IMR-90 (cell line): Measurements from ENCODE around the gene SNTG2. TPM values are rescaled to one million over a fixed set of nuclear protein-coding genes. Genes with fewer than 3 reads are reported as not detected.

Source experiments
- ATAC-seq: fragments of 200-7000 bp; cut with Tn5 transposase; 2 replicates; pipeline ENCODE4 v1.9.1; 2020; ENCODE audit warnings: low read depth, mild to moderate bottlenecking, moderate library complexity
- BruUV-seq: library from RNA; stranded (reverse); fragments of 400-500 nt; replicated peaks from 2 replicates; lab custom pipeline; 2021; lab: Mats Ljungman, UMichigan
- CTCF ChIA-PET: fragments of 300-600 bp; formaldehyde crosslinking; extraction: SDS; loops from one replicate; lab custom pipeline; 2021; ENCODE audit warnings: antibody characterized with exemption; lab: Yijun Ruan, JAX
- POLR2A ChIA-PET: fragments of 300-600 bp; sonication (Branson Sonifier 250); formaldehyde crosslinking; loops from one replicate; lab custom pipeline; 2022; ENCODE audit warnings: antibody characterized with exemption; ENCODE audit not compliant: unreplicated experiment; lab: Charles Lee
- DNase-seq: peaks from one replicate; pipeline ENCODE4 v3.0.0; 2013
- H2AFZ ChIP-seq: replicated peaks from 2 replicates; pipeline ENCODE3; 2013; ENCODE audit warnings: low read length, mild to moderate bottlenecking; ENCODE audit not compliant: poor library complexity
- H2AK5ac ChIP-seq: 2 replicates; pipeline ENCODE4 v1.6.1; 2013; ENCODE audit warnings: low read depth, low read length, inconsistent platforms
- H2AK9ac ChIP-seq: replicated peaks from 2 replicates; pipeline ENCODE3; 2013; ENCODE audit warnings: mild to moderate bottlenecking, low read depth, low read length, moderate library complexity; ENCODE audit not compliant: poor library complexity
- H2BK120ac ChIP-seq: 2 replicates; pipeline ENCODE4 v1.6.1; 2013; ENCODE audit warnings: low read depth, low read length, inconsistent platforms
- H2BK15ac ChIP-seq: 3 replicates; pipeline ENCODE4 v1.6.1; 2013; ENCODE audit warnings: low read depth, low read length, inconsistent platforms
- H2BK20ac ChIP-seq: 2 replicates; pipeline ENCODE4 v1.6.1; 2013; ENCODE audit warnings: low read depth, mild to moderate bottlenecking, inconsistent platforms, low read length, moderate library complexity
- H2BK5ac ChIP-seq: 2 replicates; pipeline ENCODE4 v1.6.1; 2013; ENCODE audit warnings: mild to moderate bottlenecking, low read depth, low read length, inconsistent platforms; ENCODE audit not compliant: poor library complexity, severe bottlenecking
- H3K14ac ChIP-seq: replicated peaks from 2 replicates; pipeline ENCODE4 v1.6.1; 2013; ENCODE audit warnings: low read depth, low read length, inconsistent platforms
- H3K18ac ChIP-seq: 2 replicates; pipeline ENCODE4 v1.6.1; 2013; ENCODE audit warnings: low read depth, low read length, control low read depth
- H3K23ac ChIP-seq: 2 replicates; pipeline ENCODE4 v1.6.1; 2013; ENCODE audit warnings: low read depth, low read length, inconsistent platforms
- H3K27ac ChIP-seq: 2 replicates; pipeline ENCODE4 v1.5.1; 2013; ENCODE audit warnings: mild to moderate bottlenecking, control low read depth, low read length; ENCODE audit not compliant: insufficient read depth
- H3K27me3 ChIP-seq: 2 replicates; pipeline ENCODE4 v1.6.1; 2013; ENCODE audit warnings: low read length; ENCODE audit not compliant: control insufficient read depth, insufficient read depth
- H3K36me3 ChIP-seq: 2 replicates; pipeline ENCODE4 v1.6.1; 2013; ENCODE audit warnings: low read length, mixed read lengths; ENCODE audit not compliant: control insufficient read depth, insufficient read depth
- H3K4ac ChIP-seq: 2 replicates; pipeline ENCODE4 v1.6.1; 2013; ENCODE audit warnings: low read depth, low read length, inconsistent platforms
- H3K4me1 ChIP-seq: 2 replicates; pipeline ENCODE4 v1.6.1; 2013; ENCODE audit warnings: low read length, mixed read lengths; ENCODE audit not compliant: control insufficient read depth, insufficient read depth
- H3K4me2 ChIP-seq: 2 replicates; pipeline ENCODE4 v1.6.1; 2013; ENCODE audit warnings: low read depth, mild to moderate bottlenecking, control low read depth, low read length, moderate library complexity
- H3K4me3 ChIP-seq: 2 replicates; pipeline ENCODE4 v1.5.1; 2013; ENCODE audit warnings: low read depth, mild to moderate bottlenecking, control low read depth, low read length, moderate library complexity; ENCODE audit not compliant: insufficient read depth
- H3K56ac ChIP-seq: 2 replicates; pipeline ENCODE4 v1.6.1; 2013; ENCODE audit warnings: low read length, inconsistent platforms; ENCODE audit not compliant: insufficient read depth; ENCODE audit errors: extremely low read depth
- H3K79me1 ChIP-seq, 2 experiments: 2 replicates each; pipeline ENCODE4 v1.6.1; 2013; ENCODE audit warnings: low read length in 2 of 2, inconsistent platforms in 1 of 2, low read depth in 1 of 2
- H3K9ac ChIP-seq: 2 replicates; pipeline ENCODE4 v1.6.1; 2013; ENCODE audit warnings: low read depth, low read length, control low read depth
- H3K9me1 ChIP-seq: 2 replicates; pipeline ENCODE4 v1.6.1; 2013; ENCODE audit warnings: low read length, inconsistent platforms; ENCODE audit not compliant: insufficient read depth
- H3K9me3 ChIP-seq: 2 replicates; pipeline ENCODE4 v1.6.1; 2013; ENCODE audit warnings: low read length; ENCODE audit not compliant: control insufficient read depth, insufficient read depth
- H4K20me1 ChIP-seq: 2 replicates; pipeline ENCODE4 v1.6.1; 2013; ENCODE audit warnings: low read length, inconsistent platforms; ENCODE audit not compliant: insufficient read depth
- H4K5ac ChIP-seq: 2 replicates; pipeline ENCODE4 v1.6.1; 2013; ENCODE audit warnings: mild to moderate bottlenecking, low read depth, low read length, control low read depth
- H4K8ac ChIP-seq, 2 experiments: 2 replicates each; pipeline ENCODE4 v1.6.1; 2013; ENCODE audit warnings: low read depth in 2 of 2, low read length in 2 of 2, control low read depth in 1 of 2, inconsistent platforms in 1 of 2
- H4K91ac ChIP-seq: 2 replicates; pipeline ENCODE4 v1.6.1; 2013; ENCODE audit warnings: low read depth, low read length, inconsistent platforms; ENCODE audit not compliant: insufficient read depth
- CHD1 ChIP-seq: IDR thresholded peaks from 2 replicates; pipeline ENCODE4 v1.6.1; 2012; ENCODE audit warnings: low read depth, low read length, improper control_type of control experiment
- CTCF ChIP-seq: conservative IDR thresholded peaks from 2 replicates; pipeline ENCODE4 v1.5.1; 2012; ENCODE audit warnings: mild to moderate bottlenecking, low read depth, low read length, improper control_type of control experiment
- ELK1 ChIP-seq: fragments of 150-350 bp; IDR thresholded peaks from 2 replicates; pipeline ENCODE4 v1.6.1; 2016; ENCODE audit warnings: low read depth, mild to moderate bottlenecking, low read length, moderate library complexity, borderline replicate concordance
- MXI1 ChIP-seq: IDR thresholded peaks from 2 replicates; pipeline ENCODE4 v1.6.1; 2012; ENCODE audit warnings: low read depth, mild to moderate bottlenecking, low read length, moderate library complexity, borderline replicate concordance
- POLR2A ChIP-seq: IDR thresholded peaks from 2 replicates; pipeline ENCODE4 v1.6.1; 2012; ENCODE audit warnings: mild to moderate bottlenecking, low read depth, low read length
- RCOR1 ChIP-seq: IDR thresholded peaks from 2 replicates; pipeline ENCODE4 v1.6.1; 2012; ENCODE audit warnings: mild to moderate bottlenecking, low read length, improper control_type of control experiment; ENCODE audit not compliant: insufficient replicate concordance
- WGBS, 2 experiments: methylation state at CpG; one replicate each; pipeline versions ENCODE4 v1.1.5 to v1.1.7; 2013; ENCODE audit warnings: missing lambda C conversion rate in 2 of 2; ENCODE audit not compliant: insufficient read length in 1 of 2; ENCODE audit errors: extremely low coverage in 2 of 2; 5-methylcytosine and 5-hydroxymethylcytosine counted together
- dilution Hi-C: fragments of 300-500 bp; cut with HindIII; formaldehyde crosslinking; loops from one replicate; pipeline ENCODE4 v1.14.3; 2018; ENCODE audit warnings: low sequenced_read_pairs; ENCODE audit not compliant: unreplicated experiment
- in situ Hi-C: fragments of 300-500 bp; cut with MboI; formaldehyde crosslinking; loops from 3 replicates; pipeline ENCODE4 v1.14.3; 2019; ENCODE audit warnings: low sequenced_read_pairs, inconsistent platforms, mixed read lengths
- intact Hi-C: fragments of 100-400 bp; cut with micrococcal nuclease; formaldehyde crosslinking; loops from 2 replicates; pipeline ENCODE4 v1.10.0; 2022
- polyA plus RNA-seq, 3 experiments: library from polyadenylated mRNA; depleted of rRNA; stranded (reverse); fragments of >200 nt; gene quantifications; 2 replicates each; pipeline ENCODE4 v1.2.3, GENCODE V29; 2012; ENCODE audit warnings: low replicate concordance in 1 of 3
- total RNA-seq: library from RNA; depleted of rRNA; stranded (reverse); fragments of >200 nt; gene quantifications from 2 replicates; pipeline ENCODE4 v1.2.3, GENCODE V29; 2012

The SNTG2 gene
- total and polyA plus RNA-seq, 2 of the 4 experiments (the other 2 are of a cell fraction), result under 0.01 to 0.17 TPM

- H2AK5ac ChIP-seq, result no peak overlapping the region
- H3K27ac ChIP-seq, result no peak overlapping the region
- H3K79me1 ChIP-seq, result no peaks in the 10 kb centered on the region
- H4K8ac ChIP-seq, result no peak overlapping the region
- 36% methylated on average over 4 of the region's 8 CpGs; no CpG with 5 or more reads in 1 of the 2 experiments for WGBS, 2 experiments
- in situ Hi-C loops, result no loop called here
- TF ChIP-seq MXI1 (no peak), RCOR1 (no peak), ELK1 (no peak), CHD1 (no peak), POLR2A (no peak), CTCF (no peak)
- H2AK9ac ChIP-seq, result no peak overlapping the region
- no peak overlapping the region for H3K4ac ChIP-seq
- no peak overlapping the region for H2BK20ac ChIP-seq
- no peak overlapping the region for H4K5ac ChIP-seq
- peaks cover 30% of the 10 kb centered on the region for H3K9me3 ChIP-seq
- H3K4me2 ChIP-seq, result no peak overlapping the region
- H3K9ac ChIP-seq, result no peak overlapping the region
- BruUV-seq, result no TSS peak
- ATAC-seq (no peak), DNase-seq (no peak)
- H3K56ac ChIP-seq, result no peak overlapping the region
- H2BK15ac ChIP-seq, result no peak overlapping the region
- H3K4me3 ChIP-seq, result no peak overlapping the region
- no peaks in the 10 kb centered on the region for H3K4me1 ChIP-seq
- H3K14ac ChIP-seq, result no peak overlapping the region
- no peak overlapping the region for H3K18ac ChIP-seq
- POLR2A ChIA-PET, result no interaction called here
- H3K9me1 ChIP-seq, result no peaks in the 10 kb centered on the region
- H4K91ac ChIP-seq, result no peak overlapping the region
- H4K20me1 ChIP-seq, result no peaks in the 10 kb centered on the region
- intact Hi-C loops, result no loop called here
- no peaks in the 10 kb centered on the region for H3K27me3 ChIP-seq
- H3K36me3 ChIP-seq, result no peaks in the 10 kb centered on the region
- H2AFZ ChIP-seq, result no peak overlapping the region
- no peak overlapping the region for H2BK5ac ChIP-seq
- dilution Hi-C loops, result no loop called here
- CTCF ChIA-PET, result no interaction called here
- H3K23ac ChIP-seq, result no peak overlapping the region
- no peak overlapping the region for H2BK120ac ChIP-seq
Measured at GRCh38 chr2:1400943-1401735, 450.5 kb downstream of the SNTG2 start.
